H9 (cell line): ENCODE results near the gene ECE2. TPM values are rescaled to one million over a fixed set of nuclear protein-coding genes. Genes with fewer than 3 reads are reported as not detected.

Source experiments
- DNase-seq: peaks from one replicate; pipeline ENCODE4 v3.0.0-alpha.2; 2017
- H2AFZ ChIP-seq: one replicate; pipeline ENCODE4 v1.6.1; 2013; ENCODE audit warnings: mild to moderate bottlenecking, low read length, control low read depth, moderate library complexity
- H2AK5ac ChIP-seq: 2 replicates; pipeline ENCODE4 v1.6.1; 2013; ENCODE audit warnings: low read length, control low read depth, mixed read lengths; ENCODE audit not compliant: insufficient read length
- H2BK120ac ChIP-seq: one replicate; pipeline ENCODE4 v1.6.1; 2013; ENCODE audit warnings: low read depth, mild to moderate bottlenecking, low read length, control low read depth, inconsistent platforms; ENCODE audit not compliant: poor library complexity, severe bottlenecking
- H2BK12ac ChIP-seq: 2 replicates; pipeline ENCODE4 v1.6.1; 2013; ENCODE audit warnings: low read length, control low read depth, mixed read lengths, low read depth; ENCODE audit not compliant: insufficient read length
- H2BK15ac ChIP-seq: 2 replicates; pipeline ENCODE4 v1.6.1; 2013; ENCODE audit warnings: low read depth, low read length, control low read depth
- H2BK20ac ChIP-seq: one replicate; pipeline ENCODE4 v1.6.1; 2013; ENCODE audit warnings: low read depth, mild to moderate bottlenecking, low read length, control low read depth, inconsistent platforms; ENCODE audit not compliant: poor library complexity, severe bottlenecking
- H2BK5ac ChIP-seq: 2 replicates; pipeline ENCODE4 v1.6.1; 2013; ENCODE audit warnings: low read length, control low read depth, mixed read lengths; ENCODE audit not compliant: insufficient read length
- H3K14ac ChIP-seq: 2 replicates; pipeline ENCODE4 v1.6.1; 2013; ENCODE audit warnings: low read length, control low read depth; ENCODE audit not compliant: insufficient read depth
- H3K18ac ChIP-seq: 2 replicates; pipeline ENCODE4 v1.6.1; 2013; ENCODE audit warnings: low read depth, mild to moderate bottlenecking, mixed read lengths, low read length, control low read depth; ENCODE audit not compliant: insufficient read length
- H3K23ac ChIP-seq: 2 replicates; pipeline ENCODE4 v1.6.1; 2013; ENCODE audit warnings: low read length, control low read depth, mixed read lengths, low read depth; ENCODE audit not compliant: insufficient read length
- H3K23me2 ChIP-seq: 2 replicates; pipeline ENCODE4 v1.6.1; 2013; ENCODE audit warnings: low read depth, mild to moderate bottlenecking, mixed read lengths, low read length, control low read depth; ENCODE audit not compliant: insufficient read length, poor library complexity, severe bottlenecking
- H3K27ac ChIP-seq: 2 replicates; pipeline ENCODE4 v1.5.1; 2013; ENCODE audit warnings: low read length, control low read depth, mixed read lengths, low read depth; ENCODE audit not compliant: insufficient read length
- H3K27me3 ChIP-seq: 2 replicates; pipeline ENCODE4 v1.6.1; 2013; ENCODE audit warnings: low read length, control low read depth, inconsistent platforms; ENCODE audit not compliant: insufficient read depth
- H3K4ac ChIP-seq: 2 replicates; pipeline ENCODE4 v1.6.1; 2013; ENCODE audit warnings: low read depth, mild to moderate bottlenecking, control low read depth, inconsistent platforms, low read length, moderate library complexity
- H3K4me1 ChIP-seq: 2 replicates; pipeline ENCODE4 v1.6.1; 2013; ENCODE audit warnings: low read length, control low read depth, inconsistent platforms; ENCODE audit not compliant: insufficient read depth
- H3K4me2 ChIP-seq: 2 replicates; pipeline ENCODE4 v1.6.1; 2013; ENCODE audit warnings: low read length, control low read depth, mixed read lengths; ENCODE audit not compliant: insufficient read length, insufficient read depth
- H3K56ac ChIP-seq: 2 replicates; pipeline ENCODE4 v1.6.1; 2013; ENCODE audit warnings: low read depth, mild to moderate bottlenecking, mixed read lengths, low read length, control low read depth; ENCODE audit not compliant: insufficient read length
- H3K79me1 ChIP-seq: 2 replicates; pipeline ENCODE4 v1.6.1; 2013; ENCODE audit warnings: low read depth, mild to moderate bottlenecking, moderate library complexity, low read length, control low read depth, inconsistent platforms; ENCODE audit not compliant: insufficient read depth, poor library complexity, severe bottlenecking
- H3K79me2 ChIP-seq: 2 replicates; pipeline ENCODE4 v1.6.1; 2013; ENCODE audit warnings: low read length, control low read depth, inconsistent platforms; ENCODE audit not compliant: insufficient read depth
- H3K9ac ChIP-seq: 2 replicates; pipeline ENCODE4 v1.6.1; 2013; ENCODE audit warnings: low read length, control low read depth, mixed read lengths; ENCODE audit not compliant: insufficient read length; ENCODE audit errors: extremely low read depth
- H3K9me3 ChIP-seq: one replicate; pipeline ENCODE4 v1.6.1; 2013; ENCODE audit warnings: low read depth, low read length, inconsistent platforms; ENCODE audit not compliant: control insufficient read depth
- H3T11ph ChIP-seq: one replicate; pipeline ENCODE4 v1.6.1; 2013; ENCODE audit warnings: mild to moderate bottlenecking, low read length, control low read depth, inconsistent platforms
- H4K20me1 ChIP-seq: one replicate; pipeline ENCODE4 v1.6.1; 2013; ENCODE audit not compliant: control insufficient read depth, insufficient read length, insufficient read depth
- H4K5ac ChIP-seq: 2 replicates; pipeline ENCODE4 v1.6.1; 2013; ENCODE audit warnings: low read depth, mild to moderate bottlenecking, mixed read lengths, low read length, control low read depth; ENCODE audit not compliant: insufficient read length
- H4K8ac ChIP-seq: replicated peaks from 2 replicates; pipeline ENCODE4 v1.6.1; 2013; ENCODE audit warnings: low read length, control low read depth, mixed read lengths, low read depth; ENCODE audit not compliant: insufficient read length
- H4K91ac ChIP-seq: 2 replicates; pipeline ENCODE4 v1.6.1; 2013; ENCODE audit warnings: low read depth, mild to moderate bottlenecking, moderate library complexity, mixed read lengths, low read length, control low read depth; ENCODE audit not compliant: insufficient read length
- H3K27ac Mint-ChIP-seq, 3 experiments: 2 replicates in 2 of 3; 3 replicates in 1 of 3; pipeline ENCODE4 v1.8.0; 2020 to 2021; ENCODE audit warnings: mixed read lengths in 3 of 3, mild to moderate bottlenecking in 1 of 3, moderate library complexity in 1 of 3
- H3K27me3 Mint-ChIP-seq: 2 replicates; pipeline ENCODE4 v1.8.0; 2021; ENCODE audit warnings: low read depth, mild to moderate bottlenecking, moderate library complexity, mixed read lengths
- H3K36me3 Mint-ChIP-seq, 3 experiments: 2 replicates in 2 of 3; 3 replicates in 1 of 3; pipeline ENCODE4 v1.8.0; 2020 to 2021; ENCODE audit warnings: low read depth in 3 of 3, mixed read lengths in 3 of 3; ENCODE audit not compliant: insufficient read depth in 1 of 3
- H3K4me1 Mint-ChIP-seq, 2 experiments: 2 replicates each; pipeline ENCODE4 v1.8.0; 2020; ENCODE audit warnings: mixed read lengths in 2 of 2
- H3K4me3 Mint-ChIP-seq, 2 experiments: 2 replicates in 1 of 2; 3 replicates in 1 of 2; pipeline ENCODE4 v1.8.0; 2020 to 2021; ENCODE audit warnings: mild to moderate bottlenecking in 2 of 2, mixed read lengths in 2 of 2, moderate library complexity in 1 of 2
- H3K9me3 Mint-ChIP-seq, 2 experiments: 2 replicates in 1 of 2; 3 replicates in 1 of 2; pipeline ENCODE4 v1.8.0; 2020; ENCODE audit warnings: mild to moderate bottlenecking in 2 of 2, mixed read lengths in 2 of 2, moderate library complexity in 1 of 2
- CTCF ChIP-seq: fragments of 200-600 bp; sonication (generic); conservative IDR thresholded peaks from 3 replicates; pipeline ENCODE4 v1.8.0; 2021; ENCODE audit warnings: antibody characterized with exemption, mild to moderate bottlenecking
- WGBS: extraction: QIAGEN DNeasy Blood & Tissue Kit; methylation state at CpG from one replicate; pipeline ENCODE4 v1.1.7; 2013; ENCODE audit warnings: missing lambda C conversion rate, low lambda C conversion rate, mixed read lengths; ENCODE audit not compliant: insufficient read length; ENCODE audit errors: extremely low coverage; 5-methylcytosine and 5-hydroxymethylcytosine counted together
- total RNA-seq: library from RNA; stranded (reverse); gene quantifications from 2 replicates; pipeline ENCODE4 v1.2.1, GENCODE V29; 2021

ECE2 gene
- total RNA-seq, 1 experiment from 2014 or later = not detected

- Histone ChIP-seq H3K9me3 (no peaks in the 10 kb centered on the region), H3K79me2 (no peaks in the 10 kb centered on the region), H3K27ac (no peak overlapping the region), H4K20me1 (peaks cover 4% of the 10 kb centered on the region), H3K18ac (no peak overlapping the region), H4K5ac (no peak overlapping the region), H2AK5ac (no peak overlapping the region), H4K91ac (no peak overlapping the region), H3K9ac (no peak overlapping the region), H2BK5ac (no peak overlapping the region), H3K79me1 (no peaks in the 10 kb centered on the region), H2BK12ac (no peak overlapping the region), H2BK15ac (no peak overlapping the region), H3K14ac (no peak overlapping the region), H2BK120ac (no peak overlapping the region), H3T11ph (no peak overlapping the region), H2BK20ac (no peak overlapping the region), H4K8ac (no peak overlapping the region), H3K23ac (no peak overlapping the region), H3K4me1 (no peaks in the 10 kb centered on the region), H3K4me2 (no peak overlapping the region), H3K27me3 (no peaks in the 10 kb centered on the region), H2AFZ (no peak overlapping the region), H3K4ac (no peak overlapping the region), H3K23me2 (peaks cover 10% of the 10 kb centered on the region), H3K56ac (no peak overlapping the region)
- Mint-ChIP-seq H3K4me3 (no peak overlapping the region; a peak in 1 of 5 replicates), H3K27ac (peak overlapping the region in 2 of 3 experiments; percentile 73 to 77; a peak in 4 of 7 replicates), H3K4me1 (peaks cover 29 to 32% of the 10 kb centered on the region in 2 experiments), H3K27me3 (no peaks in the 10 kb centered on the region; the same call in none of the 2 replicates), H3K36me3 (peaks cover 48 to 67% (median 56%) of the 10 kb centered on the region in 3 experiments; a peak in 6 of 7 replicates), H3K9me3 (no peaks in the 10 kb centered on the region)
- WGBS = no CpG with 5 or more reads among the region's 3 CpGs
- DNase-seq = no peak
- TF ChIP-seq CTCF = no peak
These were observed 57.9 kb downstream of the ECE2 start for GRCh38 chr3:184333700-184334099.
